C1 segment of cervical spinal cord (tissue), 14 donors: ENCODE data around the gene AREL1.

Experiments used
- DNase-seq, 14 donors: peaks; one replicate each; lab custom pipeline; 2025; lab: John Stamatoyannopoulos, UW

AREL1 gene

DNA sequence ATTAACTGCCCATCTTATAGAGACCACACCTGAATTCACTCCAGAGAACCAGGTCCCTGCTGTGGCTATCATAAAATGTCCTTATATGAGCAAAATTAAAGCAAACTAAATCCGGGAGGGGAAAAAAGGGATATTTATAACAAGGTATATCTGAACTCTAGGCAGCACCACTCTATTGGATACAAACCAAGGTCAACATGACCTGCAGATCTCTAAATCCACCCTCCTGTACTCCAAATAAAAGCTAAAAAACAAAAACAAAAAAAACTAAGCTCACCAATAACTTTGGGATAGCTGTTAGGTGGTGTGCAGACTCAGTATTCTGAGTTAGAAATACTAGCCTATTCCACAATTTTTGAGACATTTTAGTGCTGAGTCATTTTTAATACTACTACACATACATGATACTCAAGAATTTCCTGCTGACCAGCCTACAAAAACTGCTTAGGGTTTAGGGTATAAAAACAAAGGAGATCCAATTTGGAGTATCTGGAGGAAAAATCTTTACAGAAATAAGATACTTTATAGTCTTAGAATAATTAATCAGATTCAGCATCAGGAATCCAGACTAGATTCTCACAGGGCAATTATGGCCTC lies 54.2 kb downstream of the AREL1 start:
- DNase-seq, result no peak

DNA sequence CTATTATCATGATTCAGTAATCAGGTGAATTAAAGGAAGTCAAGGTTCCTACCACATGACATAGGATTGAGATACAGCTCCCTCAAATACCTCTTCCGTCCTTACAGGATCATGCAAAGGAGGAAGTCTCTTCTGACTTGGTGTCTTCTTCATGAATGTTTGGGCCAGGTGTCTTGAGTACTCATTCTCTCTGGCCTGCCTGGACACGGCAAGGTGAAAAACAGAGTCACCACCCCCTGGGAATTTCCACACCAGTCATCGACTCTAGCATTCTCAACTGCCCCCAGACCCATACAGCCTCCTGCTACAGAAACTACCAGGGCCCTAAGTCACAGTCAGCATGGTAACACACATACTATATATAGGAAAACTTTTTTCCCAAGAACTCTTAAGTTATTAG lies 55.9 kb downstream of the AREL1 start:
- DNase-seq, result no peak

DNA sequence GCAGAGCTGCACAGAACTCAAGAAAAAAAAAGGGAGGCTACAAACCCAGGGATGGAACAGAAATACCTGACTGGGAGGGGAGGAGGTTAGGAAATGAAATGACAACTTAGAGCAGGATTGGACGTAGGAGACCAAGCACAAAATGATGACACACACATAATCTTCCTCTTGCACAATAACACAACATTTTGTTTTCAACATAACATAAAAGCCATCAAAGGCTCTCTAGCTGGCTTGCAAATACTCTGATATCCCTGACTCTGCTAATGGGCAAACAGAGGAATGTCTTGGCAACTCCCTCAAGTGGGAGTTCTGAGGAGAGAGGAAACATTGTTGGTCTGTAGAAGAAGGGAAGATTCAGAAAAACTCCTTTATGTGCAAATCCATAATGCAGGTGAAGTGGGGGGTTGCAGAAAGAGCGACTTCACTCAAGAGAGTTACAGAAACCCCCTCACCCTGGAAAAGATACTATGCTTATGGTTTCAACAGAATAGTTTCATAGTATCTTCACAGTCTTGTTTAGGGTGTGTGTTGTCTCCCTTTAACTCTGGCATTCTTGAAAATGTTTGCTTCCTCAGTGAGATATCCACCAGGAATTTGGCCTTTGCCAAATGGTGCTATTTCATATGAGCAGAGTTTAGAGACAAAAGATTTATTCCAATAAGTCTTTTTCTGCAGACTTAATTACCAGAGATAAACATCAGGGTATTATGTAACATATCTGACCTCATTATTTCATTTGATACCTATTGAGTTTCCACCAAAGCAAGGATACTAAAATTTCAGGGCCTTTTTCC lies 57.1 kb downstream of the AREL1 start:
- DNase-seq, result no peak

DNA sequence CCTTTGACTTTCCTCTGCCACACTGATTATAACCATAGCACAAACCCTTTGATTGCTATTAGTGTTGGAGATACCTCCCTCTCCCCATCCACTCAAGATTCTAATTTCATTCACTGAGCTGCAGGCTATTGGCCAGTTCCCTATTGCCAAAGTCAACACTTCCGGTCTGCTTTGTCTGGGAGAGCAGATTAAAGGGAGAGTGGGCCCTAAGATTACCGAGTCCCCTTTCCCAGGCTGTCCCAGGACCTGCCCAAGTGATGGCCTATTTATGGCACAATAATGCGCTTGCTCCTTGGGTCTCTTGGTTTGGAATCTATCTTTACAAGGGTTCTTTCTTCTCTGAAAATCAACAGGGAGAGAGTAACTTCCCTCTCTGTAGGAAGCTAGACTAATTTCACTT lies 57.9 kb downstream of the AREL1 start:
- DNase-seq, result no peak

DNA sequence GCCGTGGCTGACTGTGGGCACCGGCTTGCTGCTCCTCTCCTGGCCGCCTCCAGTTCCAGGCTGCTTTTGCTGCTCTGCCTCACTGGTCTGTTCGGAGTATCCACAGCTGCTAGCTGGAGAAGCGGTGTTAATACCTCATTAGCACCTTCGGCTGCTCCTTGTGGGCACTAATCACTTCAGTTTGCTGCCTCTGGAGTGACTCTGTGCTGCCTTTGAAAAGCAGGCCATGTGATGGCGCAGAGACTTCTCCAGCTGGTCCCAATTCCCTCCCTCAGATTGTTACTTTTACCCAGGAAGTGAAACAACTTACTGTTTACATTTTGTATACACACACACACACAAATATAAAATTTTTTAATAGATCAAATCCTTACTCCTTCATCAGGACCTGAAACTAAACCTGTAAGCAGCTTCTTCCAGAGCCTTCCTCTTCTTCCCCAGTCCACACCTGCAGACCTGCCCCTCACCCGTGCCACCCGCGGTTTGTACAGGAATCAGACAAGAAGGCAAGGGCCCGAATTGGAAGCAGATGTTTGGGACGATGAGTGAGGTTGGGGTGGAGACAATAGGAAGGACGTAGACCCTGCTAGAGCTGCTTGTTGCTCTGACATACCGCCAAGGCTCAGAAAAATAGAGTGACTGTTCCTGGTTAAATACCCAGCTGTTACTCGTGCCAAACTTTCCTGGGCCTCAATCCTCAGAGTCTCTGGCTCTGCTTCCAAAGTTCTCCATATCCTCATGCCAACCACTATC lies 59.3 kb downstream of the AREL1 start:
- DNase-seq, result peak in 7 of 14 donors; percentile 4 to 35 (median 11)

DNA sequence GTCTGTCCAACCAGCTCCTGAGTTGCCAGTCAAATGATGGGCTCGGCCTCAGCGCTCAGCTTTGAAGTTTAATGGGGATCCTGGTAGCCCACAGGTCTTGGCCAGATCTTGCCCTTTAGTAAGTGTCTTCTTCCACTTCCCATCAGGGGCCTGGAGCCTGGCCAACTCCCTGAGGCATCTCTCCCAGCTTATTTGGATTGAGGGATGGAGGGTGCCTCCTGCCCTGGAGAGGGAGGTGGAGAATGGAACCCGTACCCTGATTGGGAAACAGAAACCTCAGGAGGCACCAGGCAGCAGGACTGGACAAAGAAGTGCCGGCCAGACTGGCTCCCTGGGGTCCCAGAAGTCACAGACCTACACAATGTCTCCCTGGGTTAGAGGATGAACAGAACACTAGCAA lies 60.3 kb downstream of the AREL1 start:
- no peak for DNase-seq

DNA sequence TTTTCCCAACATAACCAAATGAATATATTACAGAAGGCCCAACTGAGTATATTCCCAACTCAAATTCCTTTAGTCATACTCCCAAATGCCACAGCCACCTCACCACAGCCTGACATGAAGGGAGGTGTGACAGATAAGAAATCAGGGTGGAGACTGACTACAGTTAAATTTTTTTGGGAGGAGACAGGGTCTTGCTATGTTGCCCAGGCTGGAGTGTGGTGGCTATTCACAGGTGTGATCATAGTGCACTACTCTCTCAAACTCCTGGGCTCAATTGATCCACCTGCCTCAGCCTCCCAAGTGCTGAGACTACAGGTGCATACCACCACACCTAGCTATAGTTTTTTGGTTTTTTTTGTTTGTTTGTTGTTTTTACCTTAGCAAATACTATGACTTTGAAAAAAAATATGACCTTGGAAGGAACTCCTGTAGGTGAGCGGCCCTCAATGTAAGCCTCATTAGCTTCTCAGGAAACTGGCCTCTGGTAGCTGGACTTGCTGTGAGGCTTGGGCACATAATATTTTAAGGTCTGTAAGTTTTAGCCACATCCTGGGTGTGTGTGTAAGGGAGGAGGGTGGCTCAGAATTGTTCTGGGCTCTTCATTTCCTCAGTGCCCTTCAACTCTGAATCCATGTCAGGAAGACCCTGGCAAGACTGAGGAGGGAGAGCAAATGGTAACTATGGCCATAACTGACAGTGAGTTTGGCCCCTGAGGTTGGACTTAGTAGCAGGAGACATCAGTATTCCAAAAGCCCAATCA lies 61.8 kb downstream of the AREL1 start:
- no peak for DNase-seq

DNA sequence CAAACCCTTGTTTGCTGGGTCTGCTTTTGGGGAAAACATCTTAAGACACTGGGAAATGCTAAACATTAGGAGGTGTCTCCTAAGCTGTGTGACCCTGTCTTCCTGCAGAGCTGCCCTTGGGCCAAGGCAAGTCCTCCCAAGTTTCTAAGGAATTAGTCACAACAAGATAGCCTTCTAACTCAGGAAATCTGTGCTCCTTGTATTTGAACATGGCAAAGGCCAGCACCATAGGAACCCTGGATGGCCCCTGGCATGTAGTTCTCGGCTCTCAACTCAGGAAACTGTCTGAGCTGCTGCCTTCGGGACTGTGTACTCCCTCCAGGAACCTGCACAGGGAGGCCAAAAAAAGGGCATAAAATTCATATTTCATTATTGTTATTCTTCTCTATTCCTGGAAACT lies 63.2 kb downstream of the AREL1 start:
- no peak for DNase-seq

DNA sequence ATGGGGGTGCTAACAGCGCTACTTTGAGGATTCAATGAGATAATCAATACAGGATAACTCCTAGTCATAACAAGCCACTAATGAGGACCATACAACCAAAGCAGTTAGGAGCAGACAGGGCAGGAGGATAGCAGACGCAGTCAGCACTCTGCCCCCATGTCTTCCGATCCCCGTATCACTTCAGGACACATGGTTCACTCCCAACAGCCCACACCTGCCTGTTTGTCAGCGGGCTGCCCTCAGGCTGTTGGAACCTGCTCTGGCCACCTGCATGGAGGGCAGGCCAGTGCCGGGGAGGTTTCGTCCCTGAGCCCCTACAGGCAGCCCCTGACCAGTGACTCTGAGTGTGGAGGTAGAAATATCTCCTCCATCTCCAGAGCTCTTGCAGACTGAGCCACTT lies 63.7 kb downstream of the AREL1 start:
- no peak for DNase-seq

DNA sequence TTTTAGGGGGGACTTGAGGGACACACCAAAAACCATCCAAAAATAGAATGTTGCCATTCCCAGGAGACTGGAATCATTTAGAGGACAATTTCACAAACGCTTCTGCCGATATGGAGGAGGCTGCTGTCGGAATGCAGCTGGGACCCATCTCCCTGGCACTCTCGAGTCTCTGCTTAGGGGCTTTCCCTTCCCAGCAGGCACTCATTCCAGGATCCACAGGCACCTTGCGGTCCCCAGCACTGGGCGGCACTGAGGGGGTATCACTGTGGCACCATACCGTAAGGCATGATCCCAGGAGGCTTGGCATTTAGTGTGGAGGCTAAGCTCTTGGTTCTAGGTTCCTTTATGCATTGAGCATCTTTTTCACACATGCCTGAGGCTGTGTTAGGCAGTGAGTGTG lies 64.3 kb downstream of the AREL1 start:
- DNase-seq, result no peak

DNA sequence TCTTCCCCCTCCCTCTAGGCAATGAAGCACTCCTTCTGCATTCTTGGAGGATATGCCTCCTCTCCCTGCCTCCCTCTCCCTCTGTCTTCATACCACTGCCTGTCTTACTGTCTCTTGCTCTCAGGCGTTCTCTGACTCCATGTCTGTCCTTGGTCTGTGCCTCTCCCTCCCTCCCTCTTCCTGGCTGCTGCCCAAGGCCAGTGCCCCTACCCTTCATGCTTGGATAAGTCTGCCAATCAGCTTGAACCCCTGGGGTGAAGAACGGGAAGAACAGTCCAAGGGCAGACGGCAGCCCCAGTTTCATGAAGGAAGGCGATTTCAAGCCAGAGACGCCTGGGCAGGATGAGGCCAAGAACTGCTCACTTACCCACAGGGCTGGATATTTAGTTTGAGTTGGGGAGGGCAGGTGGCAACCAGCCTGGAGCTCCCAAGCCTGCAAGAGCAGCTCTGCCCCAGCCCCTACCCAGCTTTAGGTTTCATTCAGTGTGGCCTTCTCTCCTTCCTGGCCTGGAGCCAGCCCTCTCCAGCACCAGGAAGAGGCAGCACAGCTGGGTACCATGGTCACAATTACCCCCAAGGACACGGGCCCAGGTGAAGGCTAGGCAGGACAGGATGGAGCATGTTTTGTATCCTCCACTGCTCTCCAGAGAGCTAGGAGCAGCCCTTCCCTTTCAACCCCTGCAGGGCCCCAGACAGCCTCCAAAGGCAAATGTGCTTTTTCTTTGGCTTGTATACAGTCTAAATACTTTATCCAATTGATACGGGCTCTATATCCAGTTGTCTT lies 65.0 kb downstream of the AREL1 start:
- peak in 3 of 14 donors; percentile 14 to 43 (median 17) for DNase-seq

DNA sequence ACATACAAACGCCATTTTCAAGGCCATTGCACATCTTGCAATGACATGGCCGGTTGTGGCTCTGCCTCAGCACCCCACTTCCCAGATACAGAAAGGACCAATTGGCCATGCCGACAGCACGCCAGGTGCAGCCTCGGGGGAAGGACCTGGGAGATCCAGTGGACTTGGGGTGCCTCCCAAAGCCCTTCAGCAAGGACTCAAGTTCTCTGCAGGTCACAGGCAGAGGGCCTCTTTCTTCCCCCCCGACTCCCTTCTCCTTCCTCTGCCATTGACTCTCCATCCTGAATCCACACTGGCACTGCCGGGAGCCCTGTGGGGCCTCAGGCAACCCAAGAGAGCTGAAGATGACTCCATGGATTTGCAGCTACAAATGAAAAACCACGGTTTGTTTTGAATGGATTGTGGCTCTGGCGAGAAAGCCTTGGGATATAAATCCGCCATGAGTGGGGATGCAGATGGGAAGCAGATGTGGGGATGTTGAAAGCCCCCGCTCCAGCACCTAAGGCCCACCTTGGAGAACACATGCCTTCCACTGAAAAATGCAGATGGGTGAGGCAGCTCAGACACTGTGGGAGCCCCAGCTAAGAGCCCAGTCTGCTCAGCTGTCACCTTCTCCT lies 65.7 kb downstream of the AREL1 start:
- no peak for DNase-seq

DNA sequence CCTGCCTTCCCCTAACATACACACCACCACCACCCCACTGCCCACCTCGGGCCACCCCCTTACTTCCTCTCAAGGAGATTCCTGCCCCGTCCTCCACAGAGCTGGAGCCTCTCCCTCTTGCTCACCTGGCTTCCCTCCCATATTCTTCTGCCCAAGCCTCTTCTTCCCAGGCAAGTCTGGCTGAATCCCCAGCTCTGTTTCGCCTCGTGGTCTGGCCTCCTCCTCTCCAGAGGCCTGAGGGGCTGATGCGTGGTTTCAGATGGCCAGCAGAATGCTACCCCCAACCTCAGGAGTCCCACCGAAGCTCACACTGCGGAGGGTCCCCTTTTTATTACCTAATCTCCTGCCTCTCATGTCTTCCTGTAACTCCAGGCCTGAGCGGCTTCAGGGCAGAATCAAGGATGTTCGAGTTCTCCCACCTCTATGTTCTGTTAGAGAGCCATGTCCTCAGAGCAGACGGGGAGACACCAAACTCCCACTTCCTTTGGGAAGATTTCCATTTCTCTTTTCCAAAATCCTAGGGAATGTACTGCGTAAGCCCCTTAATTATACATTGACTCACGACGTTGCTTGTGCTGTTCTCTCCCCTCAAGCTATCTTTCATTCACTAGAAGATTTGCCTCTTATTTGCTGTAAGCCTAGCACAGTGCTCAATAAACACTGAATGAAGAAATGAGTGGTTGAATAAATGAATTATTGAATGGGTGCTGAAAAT lies 67.0 kb downstream of the AREL1 start:
- no peak for DNase-seq

DNA sequence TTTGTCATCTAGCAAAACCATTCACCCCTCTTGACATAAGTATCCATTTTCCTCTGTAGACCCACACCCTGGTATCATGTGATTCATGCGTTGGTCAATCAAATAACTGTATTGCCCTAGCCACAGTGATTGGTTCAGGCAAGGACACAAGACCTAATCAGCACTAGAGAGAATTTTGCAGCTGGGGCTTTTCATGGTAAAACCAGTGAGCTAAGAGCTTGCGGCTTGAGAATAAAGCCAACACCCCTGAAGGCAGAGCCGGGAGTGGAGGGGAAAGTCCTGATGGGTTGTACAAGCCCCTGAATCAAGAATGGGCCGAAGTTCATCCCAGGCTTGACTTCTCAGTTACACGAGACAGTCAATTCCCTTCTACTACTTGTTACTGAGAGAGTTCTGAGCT lies 67.6 kb downstream of the AREL1 start:
- no peak for DNase-seq

DNA sequence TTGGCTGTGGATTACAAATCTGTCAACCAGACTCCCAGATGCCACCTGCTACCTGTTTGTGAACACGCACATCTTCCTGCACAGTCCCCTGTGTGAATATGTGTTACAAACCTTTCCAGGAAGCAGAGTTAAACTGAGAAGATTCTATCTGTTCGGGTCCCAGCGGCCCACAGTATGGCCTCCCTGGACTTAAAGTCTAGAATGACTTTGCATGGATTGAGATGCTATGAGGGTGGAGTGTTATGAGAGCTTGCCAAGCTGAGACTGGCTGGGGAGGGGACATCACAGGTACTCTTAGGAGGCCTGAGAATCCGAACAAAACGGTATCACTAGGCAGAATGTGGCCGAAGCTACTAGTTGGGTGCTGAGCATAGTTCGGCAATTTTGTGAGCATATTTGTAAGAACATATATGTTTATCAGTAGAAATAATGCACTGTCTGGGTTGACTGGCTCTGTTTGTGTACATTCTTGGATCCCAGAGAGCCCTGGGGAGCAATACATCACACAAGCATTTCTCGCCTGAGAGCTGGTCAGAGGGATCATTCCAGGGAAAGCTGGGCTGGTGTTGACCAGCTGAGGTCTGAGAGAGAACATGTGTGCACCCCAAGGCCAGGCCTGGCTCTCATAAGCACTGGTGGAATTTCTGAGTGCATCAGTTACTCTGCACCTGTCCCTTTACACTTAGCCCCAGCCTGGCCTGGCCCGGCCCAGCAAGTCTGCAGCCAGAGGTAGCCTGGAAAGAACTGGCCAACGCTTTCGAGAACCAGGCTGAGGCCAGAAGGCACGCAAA lies 71.1 kb downstream of the AREL1 start:
- DNase-seq, result no peak

DNA sequence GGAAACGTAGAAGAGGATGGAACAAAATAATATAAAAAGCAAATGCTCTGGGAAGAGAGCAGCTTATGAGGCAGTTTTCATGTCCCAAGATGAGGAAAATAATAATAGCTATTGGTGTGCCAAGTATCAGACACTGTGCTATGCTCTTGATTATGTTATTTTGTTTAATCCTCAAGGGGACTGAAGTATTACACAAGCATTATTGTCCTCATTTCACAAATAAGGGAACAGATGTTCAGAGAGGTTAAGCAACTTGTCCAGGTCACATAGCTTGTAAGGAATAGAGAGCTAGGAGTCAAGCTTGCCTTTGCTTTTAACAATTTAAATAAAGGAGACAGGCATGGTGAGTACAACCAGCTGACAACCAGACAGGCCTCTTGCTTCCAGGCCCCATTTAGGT lies 73.9 kb downstream of the AREL1 start:
- no peak for DNase-seq

DNA sequence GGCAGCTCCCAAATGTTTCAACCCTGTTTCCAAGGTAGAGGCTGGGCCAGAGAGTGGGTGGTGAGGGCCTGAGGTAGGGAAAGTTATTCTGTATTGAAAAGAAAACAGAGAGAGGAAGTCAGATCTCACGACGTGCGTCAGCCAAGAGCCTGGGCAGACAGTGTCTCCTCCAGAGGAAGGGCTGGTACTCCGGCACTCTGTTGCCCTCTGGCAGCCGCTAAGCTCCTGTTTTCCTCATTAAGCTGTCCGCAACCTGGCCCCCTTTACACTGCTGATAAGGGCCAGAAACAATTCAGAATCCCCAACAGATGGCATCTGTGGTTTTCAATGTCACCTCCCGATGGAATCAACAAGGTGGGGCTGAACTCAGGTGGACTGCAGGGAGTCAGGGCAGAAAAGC lies 74.8 kb downstream of the AREL1 start:
- DNase-seq, result no peak

DNA sequence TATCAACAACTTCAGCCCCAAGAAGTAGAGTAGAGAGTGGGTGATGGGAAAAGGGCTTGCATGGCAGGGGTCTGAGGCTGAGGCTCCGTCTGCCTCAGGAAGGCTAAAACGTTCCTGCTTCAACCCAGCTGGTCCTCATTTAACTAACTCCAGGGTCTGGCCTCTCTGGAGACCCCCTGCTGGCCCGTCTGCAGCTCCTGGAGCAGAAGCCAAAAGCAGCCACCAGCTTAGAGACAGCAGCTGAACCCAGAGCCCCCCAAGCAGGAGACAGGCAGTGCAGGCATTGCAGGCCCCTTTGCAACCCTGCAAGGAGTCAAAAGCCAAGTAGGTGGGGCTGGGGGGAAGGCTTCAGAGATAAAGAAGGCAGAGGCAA lies 75.7 kb downstream of the AREL1 start:
- DNase-seq, result no peak

DNA sequence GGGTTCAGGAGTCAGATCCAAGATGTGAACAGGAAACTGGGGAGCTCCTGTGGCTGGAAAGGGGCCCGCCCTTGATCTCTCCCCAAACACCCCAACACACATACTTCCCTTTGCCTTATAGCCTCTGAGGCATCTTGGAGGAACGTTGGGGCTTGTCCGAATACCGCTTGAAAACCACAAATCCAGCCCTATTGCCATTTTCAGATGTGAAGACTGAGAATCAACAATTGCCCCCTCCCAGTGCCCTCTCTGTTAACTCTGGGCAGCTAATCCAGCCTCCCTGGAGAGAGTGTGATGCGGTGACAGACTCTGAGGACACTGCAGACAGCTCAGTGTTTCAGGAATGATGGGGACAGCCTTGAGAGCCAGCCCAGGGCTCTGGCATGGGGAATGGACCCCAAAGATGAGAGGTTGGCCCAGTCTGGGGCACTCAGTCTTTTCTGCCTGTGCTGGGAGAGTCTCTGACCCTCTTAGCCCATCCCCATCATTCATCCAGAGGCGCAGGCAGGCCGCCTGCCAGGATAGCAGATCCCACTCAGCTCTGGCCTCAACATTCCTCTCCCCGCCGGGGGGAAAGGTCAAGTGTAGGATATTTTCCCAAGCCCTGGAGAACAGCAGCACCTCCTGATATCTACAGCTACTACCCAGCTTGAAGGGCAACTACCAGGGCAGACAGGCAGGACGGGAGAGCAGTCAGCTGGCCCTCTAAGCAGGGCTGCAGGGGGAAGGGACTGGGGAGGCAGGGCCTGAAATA lies 76.3 kb downstream of the AREL1 start:
- no peak for DNase-seq
